Activated naive CD4-positive, alpha-beta T cell treated with Interleukin-2 at 50 U/mL for 16 hours (primary cell): ENCODE measurements around the gene POU3F3.

Experiments used
- DNase-seq: peaks from one replicate; pipeline ENCODE4 v3.0.0-alpha.2; 2020

The POU3F3 gene

DNA sequence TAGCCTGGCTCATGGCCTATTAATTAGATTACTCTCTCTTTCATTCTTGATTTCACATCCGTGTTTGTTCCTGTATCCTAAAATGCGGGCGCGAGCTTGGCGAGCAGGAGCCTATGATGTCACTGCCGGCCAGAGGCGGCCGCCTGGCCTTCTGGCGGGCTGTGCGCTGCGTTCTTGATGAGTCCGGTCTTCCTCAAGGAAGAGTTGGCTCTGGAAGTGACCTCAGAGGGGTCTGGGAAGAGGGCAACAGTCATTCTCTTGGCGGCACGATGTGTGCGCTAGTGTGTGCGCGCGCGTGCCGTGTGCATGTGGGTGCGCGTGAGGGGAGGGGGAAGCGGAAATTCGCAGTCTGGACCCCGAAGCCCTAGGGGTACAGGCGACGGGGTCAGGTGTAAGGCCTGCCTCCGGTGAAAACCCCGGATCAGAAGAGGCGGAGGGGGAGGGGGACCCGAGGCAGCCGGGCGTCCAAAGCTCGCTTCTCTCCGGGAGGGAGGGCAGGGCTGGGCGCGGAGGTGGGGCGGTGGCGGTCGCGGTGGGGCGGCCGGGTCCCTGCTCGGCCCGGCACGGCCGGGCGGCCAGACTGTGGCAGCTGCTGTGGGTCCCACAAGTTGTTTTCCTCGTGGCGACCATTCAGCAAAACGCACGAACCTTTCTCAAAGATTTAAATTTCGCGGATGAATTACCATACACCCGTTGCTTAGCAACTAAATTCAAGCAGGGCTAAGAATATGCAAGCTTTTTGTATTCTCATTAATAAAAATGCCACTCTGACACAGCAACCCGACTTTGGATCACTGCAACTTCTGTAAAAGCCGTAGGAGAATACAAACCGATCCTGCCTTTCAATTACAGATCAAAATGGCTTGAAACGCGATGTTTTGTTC lies 8.4 kb downstream of the POU3F3 start:
- DNase-seq = no peak

- DNase-seq = no peak
Observed at GRCh38 chr2:104863146-104863467, 9.2 kb downstream of the POU3F3 start.

- DNase-seq = no peak
Observed at GRCh38 chr2:104863468-104864279, 9.8 kb downstream of the POU3F3 start.

DNA sequence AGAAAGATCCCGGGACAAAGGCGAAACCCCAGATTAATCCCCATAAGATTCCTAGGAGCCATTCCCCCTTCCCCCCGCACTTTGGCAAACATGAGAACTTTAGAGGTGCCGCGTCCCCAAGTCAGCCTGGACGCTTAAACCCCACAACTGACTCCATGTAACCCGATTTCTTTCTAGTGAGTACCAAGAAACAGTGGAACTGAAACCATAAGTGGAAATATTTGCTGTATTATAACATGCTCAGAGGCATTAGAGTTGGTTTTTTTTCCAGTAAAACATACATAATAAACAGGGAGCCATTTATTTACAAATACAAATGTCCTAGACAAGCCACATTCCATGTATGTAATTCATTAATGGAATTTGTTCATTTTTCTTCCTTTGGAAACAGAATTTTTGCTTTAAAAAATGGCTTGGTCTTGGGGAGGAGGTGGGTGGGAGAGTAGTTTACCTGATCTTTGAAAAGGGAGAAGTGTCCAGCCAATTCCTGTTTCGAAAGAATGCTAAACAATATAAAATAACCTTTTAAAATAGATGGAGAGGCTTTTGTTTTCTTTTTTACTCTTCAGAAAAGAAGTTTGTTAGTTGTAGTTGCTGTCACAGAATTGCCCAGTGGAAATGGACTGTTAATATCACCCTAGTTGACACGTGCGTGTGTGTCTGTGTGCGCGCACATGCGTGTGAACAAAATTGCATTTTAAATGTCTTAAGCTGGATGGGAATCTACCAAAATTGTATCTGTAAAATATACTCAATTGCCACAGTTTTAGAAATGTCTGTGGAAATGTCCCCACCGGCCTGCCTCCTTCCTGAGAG lies 10.6 kb downstream of the POU3F3 start:
- no peak for DNase-seq

- no peak for DNase-seq
Observed at GRCh38 chr2:104865096-104865470, 11.2 kb downstream of the POU3F3 start.

GRCh38 chr2:104866122-104866864 lies 12.4 kb downstream of the POU3F3 start:
- no peak for DNase-seq

GRCh38 chr2:104866883-104867812 lies 13.2 kb downstream of the POU3F3 start:
- no peak for DNase-seq

DNA sequence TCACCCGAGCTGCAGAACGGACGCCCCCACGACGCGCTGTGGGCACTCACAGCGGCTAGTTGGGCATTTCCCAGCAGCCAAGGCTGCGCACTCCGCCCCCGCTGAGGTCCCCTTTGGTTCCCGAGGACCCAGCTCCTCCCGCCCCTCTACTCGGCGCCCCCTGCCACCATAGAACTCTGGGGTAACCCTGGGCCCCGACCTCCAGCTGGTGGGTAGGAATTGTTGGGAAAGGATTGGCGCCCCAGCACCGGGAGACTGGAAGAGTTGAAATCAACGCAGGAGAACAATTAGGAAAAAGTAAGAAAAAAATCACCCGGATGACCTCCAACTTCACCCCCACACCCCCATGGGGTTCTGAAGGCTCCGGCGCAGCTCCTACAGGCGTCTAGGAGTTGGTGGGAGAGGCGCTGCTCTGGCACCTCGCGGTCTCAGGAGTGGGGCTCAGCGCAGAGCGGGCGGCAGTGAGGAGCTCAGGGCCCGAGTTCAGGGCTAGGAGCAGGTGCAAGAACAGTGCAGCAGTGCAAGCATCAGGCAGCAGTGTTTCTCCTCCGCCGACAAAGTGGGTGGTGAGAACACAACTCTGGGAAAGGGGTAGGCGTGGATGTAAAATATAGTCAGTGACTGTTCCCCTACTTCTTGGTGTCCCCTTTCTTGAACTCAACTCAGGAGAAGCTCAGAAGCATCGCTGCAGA lies 14.0 kb downstream of the POU3F3 start:
- no peak for DNase-seq

GRCh38 chr2:104868505-104868866 lies 14.6 kb downstream of the POU3F3 start:
- DNase-seq = no peak

GRCh38 chr2:104870100-104870975 lies 16.4 kb downstream of the POU3F3 start:
- DNase-seq = no peak

GRCh38 chr2:104871649-104871971 lies 17.7 kb downstream of the POU3F3 start:
- no peak for DNase-seq

DNA sequence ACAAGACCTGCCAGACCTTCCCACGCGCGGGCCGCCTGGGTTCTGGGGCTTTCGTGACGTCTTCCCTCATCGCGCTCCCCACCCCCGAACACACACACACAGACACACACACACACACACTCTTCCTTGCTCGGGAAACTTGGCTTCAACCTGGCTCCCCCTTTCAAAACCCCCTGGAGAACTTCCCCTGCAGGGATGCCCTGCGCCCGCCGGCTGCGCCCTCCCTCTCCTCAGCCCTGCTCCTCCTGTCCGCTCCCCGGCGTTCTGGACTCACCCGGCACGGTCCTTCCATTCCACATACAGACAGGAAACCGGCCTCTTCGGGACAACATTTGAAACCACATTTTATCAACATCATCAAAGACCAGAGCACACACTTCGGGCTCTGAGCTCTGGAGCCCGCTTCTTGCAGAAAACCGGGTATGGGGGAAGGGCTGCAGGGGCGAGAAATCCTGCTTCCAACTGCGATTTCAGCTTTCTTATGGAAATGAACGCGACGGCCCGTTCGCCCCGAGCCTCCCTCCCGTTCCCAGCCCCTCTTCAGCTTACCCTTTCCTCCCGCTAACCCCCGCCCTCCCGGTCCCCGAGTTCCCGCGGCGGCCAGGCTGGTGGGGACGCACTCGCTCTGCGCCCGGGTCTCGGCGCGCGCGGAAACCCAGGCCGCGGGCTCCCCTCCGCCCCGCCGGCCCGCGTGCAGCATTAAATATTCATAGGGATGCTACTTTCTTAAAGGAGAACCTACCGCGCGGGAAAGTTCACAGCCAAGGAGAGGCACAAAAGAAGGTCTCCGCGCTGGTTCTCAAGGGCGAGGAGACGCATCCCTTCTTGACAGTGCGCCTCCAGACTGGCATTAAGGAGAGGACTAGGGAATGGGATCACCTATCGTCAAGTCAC lies 18.3 kb downstream of the POU3F3 start:
- no peak for DNase-seq

- DNase-seq = no peak
Observed at GRCh38 chr2:104872866-104873688, 19.2 kb downstream of the POU3F3 start.

DNA sequence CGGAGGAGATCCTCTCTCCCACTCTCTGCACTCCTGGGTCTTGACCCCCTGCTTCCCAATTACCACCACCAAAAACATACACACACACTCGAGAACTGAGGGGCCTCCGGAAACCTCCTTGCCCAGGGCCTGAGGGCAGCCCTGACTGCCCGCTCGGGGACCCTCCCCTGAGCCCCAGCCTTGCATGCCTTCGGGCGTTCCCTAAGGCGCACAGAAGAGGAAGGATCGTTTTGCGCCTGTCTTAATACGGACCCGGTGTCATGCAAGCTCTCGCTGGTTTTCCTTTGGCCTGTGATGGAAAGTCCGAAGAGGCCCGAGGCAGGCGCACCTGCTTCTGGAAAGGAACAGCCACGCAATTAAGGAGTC lies 19.8 kb downstream of the POU3F3 start:
- DNase-seq = no peak

DNA sequence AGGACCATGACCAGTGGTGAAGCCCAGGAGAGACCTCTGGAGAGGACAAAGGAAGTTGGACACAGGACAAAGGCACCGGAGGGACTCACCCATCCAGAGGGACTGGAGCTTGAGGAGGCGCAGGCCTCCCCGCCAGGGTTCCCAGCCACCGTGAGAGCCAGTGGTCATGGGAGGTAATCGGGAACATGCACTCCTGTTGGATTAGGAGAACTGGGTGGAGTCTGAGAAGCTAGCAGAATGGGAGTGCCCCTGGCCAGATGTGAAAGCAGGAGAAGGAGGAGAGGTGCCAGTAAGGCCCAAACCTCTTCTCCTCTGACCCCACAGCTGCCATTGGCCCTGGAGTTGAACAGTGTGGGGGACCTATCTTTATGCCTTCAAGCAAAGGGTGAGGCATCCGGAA lies 20.3 kb downstream of the POU3F3 start:
- no peak for DNase-seq

- DNase-seq = no peak
Observed at GRCh38 chr2:104875262-104875661, 21.3 kb downstream of the POU3F3 start.

DNA sequence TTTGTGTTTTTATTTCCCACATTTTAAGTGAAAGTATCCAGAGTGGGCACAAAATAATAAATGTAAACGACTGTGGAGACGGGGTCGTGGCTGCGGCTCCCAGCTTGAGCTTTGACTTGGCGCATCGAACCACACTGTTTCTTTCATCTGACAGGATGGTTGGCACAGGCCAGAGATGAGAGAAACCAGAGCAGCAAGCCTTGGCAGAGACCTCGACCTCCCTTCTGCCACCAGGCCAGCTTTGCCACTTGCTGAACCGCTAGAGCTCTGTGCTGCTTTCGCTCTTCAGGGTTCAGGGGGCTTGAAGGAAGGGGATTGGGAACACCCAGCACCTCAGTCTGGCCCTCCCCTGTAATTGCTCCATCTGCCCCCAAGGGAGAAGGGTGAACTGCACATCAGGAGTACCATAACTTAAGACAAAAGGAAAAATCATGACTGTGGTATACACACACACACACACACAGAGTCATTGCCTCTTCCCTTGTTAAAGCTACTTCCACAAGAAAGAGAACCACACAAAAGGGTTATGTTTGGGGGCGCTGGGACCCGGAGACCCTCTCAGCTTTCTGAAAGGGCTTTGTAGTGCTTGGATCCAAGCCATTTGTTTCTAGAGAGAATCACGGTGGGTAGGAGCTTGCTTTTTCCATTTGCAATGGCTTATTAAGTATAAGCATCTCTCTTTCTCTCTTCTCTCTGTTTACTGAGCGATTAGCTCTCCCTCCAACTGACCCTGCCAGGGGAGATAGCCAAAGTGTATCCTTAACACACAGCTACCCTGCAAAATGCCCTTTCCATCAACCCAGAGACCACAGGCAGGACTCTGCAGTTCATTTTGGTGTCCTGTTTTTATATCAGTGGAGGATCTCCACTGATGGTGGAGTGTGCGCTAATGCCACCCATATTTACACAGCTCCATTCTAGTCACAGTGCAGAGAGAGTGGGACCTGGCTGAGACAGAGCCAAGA lies 23.0 kb downstream of the POU3F3 start:
- DNase-seq = no peak
